C1 segment of cervical spinal cord (tissue), 14 donors: ENCODE measurements around the gene UNC79.

Source experiments
- DNase-seq, 14 donors: peaks; one replicate each; lab custom pipeline; 2025; lab: John Stamatoyannopoulos, UW

UNC79 gene

DNA sequence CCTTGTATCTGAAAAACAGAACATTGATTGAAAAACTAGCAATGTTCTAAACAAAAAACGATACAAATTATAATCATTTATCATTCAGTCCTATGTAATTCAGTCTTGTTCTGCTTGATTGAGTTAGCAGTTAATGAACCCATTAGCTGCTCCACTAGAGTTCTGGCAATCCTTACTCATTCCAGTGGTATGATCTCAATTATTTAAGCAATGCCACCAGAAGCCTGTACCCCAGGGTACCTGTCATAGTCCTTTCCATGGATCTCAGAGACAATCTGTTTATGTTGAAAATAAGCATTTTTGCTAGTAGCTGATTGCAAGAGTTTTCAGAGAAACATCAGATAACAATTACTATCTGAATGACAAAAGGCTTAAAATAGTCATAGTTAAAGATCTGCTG lies 115.9 kb downstream of the UNC79 start:
- no peak for DNase-seq

DNA sequence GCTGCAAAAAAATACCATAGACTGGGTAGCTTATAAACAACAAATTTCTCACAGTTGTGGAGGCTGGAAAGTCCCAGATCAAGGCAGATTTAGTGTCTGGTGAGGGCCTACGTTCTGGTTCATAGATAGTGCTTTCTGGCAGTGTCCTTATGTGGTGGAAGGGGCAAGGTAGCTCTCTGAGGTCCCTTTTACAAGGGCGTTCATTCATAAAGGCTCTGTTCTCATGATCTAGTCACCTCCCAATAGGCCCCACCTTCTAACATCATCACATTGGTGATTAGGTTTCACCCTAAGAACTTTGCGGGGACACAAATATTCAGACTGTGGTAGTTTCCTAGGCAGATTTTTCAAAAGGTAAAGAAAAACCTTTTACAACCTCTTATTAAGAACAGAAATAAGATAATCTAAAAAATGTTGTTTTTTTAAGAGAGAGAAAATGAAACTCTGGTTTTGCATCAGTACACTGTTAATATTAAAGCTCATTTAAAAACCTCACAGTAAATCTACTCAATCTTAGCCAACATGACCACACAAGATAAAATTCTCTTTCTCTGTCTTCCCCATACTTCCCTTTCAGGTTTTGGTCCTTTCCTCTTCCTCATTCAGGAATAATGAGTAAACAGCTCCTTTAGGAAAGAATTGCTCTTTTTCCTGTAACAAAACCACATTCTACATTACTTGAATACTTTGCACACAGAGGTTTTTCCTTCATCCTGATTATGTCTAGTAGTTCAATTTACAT lies 117.5 kb downstream of the UNC79 start:
- DNase-seq = no peak

DNA sequence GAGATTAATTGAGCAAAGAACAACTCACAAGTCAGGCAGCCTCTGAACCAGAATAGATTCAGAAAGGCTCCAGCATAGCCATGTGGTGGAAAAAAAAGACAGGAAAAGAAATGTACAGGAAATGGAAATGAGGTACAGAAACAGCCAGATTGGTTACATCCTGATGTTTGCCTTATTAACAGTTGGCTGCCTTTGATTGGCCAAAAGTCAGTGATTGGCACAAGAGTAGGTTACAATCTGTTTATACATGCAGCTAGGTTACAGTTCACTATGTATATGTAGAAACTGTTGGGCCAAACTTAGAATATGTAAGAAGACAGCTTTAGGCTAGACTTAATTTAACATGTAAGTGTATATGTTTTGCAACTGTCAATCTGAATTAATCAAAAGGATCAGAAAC lies 118.9 kb downstream of the UNC79 start:
- DNase-seq = no peak

DNA sequence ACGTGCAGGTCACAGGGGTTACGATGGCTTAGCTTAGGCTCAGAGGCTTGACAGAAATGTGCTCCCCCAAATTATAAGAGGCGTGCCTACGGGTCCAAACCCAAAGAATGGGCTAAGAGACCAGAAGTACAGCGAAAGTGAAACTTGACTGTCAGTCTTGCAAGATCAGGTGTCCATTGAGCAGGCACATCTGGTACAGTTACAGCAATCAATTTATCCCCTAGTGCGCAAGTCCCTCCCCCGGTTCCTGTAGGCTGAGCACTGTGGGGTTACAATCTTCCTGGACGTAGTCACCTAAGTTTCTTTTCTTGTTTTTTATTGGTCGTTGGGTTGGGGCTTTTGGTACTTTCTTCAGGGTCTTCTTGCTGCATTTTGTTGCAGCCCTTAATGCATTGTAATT lies 134.2 kb downstream of the UNC79 start:
- DNase-seq = no peak

DNA sequence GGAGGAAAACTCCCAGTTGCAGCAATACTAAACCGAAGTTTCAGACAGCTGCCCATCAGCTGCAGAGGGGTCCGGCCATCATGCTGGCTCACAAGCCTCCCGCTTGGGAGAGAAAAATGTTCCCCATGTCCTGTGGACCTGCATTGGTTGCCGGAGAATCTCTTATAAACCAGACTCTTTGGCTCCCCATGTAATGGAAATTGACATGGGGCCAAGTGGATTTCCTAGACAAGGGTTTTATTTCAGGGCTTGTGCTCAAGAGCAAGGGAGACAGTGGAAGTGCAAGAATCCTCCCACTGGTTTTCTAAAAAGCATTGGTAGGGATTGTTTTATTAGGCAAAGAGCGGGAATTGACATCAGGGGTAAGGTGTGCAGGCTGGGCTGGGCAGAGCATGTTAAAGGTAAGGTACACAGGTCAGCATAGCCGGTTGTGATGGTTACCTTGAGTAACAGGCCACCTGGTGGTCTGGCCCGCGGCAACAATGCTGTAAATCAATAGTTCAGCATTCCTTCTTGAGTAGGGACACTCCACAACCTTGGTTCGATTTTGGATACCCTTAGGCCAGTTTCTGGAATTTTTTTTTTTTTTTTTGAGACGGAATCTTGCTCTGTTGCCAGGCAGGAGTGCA lies 135.4 kb downstream of the UNC79 start:
- no peak for DNase-seq

DNA sequence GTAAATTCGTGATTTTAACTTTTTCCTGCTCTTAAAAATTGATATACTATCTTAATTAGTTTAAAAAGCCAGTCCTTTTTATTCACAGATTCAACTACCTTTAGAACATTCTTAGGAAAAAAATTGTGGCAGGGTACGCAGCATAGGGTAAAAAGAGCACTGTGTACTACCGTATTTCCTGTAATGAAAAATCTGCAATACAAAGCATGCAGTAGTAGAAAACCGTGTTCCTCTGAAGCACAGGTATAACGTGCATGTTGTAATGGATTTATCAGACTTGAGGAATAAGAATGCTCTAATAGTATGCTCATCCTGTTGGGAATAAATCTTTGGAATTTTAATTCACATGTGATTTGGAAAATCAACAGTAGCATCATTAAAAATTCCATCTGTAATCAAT lies 140.5 kb downstream of the UNC79 start:
- no peak for DNase-seq

DNA sequence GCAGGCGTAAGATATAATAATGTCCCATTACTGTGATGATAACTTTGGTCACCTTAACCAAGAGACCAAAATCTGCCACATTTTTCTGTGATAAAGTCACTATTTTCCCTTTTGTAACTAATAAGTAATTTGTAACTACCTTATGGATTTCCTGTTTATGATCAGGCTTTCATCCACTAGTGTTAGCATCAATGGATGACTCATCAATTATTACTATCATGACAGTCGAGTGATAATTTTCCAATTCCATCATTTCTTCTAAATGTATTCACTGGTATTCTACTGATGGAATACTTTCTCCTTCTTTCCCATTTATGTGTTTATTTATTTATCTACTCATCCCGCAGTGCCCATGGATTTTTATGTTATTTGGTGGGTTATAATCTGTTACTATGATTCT lies 148.4 kb downstream of the UNC79 start:
- no peak for DNase-seq

DNA sequence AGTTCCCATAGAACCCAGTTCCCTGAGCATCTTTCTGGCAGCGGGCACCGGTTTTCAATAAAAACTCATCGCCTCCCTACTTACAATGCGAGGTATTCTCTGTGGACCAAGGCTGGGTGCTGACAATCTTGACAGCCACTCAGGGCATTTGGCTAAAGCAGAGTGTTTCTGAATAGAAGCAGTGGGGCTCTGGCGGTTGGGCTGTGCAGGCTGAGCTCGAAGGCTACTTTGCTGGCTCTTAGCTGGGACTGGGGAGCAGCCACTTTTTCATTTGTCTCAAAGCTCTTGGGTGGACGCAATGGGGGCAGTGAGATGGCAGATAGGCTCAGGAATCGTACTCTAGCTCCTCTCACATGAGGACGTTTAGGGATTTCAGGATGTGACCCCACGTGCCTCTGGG lies 151.8 kb downstream of the UNC79 start:
- DNase-seq = no peak

DNA sequence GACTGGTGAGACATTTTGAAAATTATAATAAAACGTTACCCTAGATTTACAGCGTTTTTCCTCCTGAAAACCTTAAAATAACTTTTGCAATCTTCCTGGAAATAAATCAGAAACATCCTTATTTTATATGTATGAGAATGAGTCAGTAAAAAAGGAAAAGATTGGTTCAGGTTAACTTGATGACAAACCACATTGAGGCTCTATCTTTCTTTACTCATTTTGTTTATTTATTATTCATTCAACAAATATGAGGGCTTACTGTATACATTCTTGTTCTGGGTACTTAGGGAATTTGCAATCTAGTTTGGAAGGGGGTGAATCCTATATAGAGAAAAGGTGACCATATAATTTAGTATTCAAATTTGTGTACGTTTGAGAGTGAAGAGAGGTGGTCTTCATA lies 156.6 kb downstream of the UNC79 start:
- no peak for DNase-seq

DNA sequence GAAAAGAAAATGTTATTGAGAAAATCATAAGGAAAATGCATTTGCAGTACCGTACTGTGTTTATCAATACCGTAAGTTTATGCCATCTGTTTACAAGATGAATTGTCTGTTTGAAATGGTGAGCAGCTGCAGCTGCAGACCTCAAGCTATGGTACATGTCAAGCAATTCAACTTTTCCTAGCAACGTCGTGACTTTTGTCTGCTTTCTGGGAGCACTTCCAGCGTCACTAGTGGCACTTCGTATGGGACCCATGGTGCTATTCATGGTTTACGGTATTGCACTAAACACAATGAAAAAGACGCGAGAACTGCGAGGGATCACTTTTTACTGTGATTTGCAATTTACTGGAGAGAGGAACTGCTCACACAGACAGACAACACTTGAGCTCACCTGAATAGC lies 160.8 kb downstream of the UNC79 start:
- no peak for DNase-seq

DNA sequence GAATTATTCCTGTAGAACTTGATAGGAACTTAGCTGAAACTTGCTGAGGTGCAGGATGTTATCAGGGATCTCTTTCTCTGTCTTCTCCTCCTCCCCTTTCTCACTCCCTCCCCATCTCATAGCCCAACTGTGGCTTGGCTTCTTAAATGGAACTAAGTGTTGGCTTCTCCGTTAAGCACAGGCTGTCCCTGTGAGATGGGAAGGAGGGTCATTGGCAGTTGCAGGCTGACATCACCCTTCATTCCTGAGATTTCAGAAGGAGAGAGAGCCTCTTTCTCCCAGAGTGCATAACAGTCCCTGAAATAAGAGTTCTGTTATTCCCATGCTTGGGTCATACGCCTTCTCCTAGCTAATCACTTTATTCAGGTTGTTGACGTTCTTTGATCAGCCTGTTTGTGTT lies 162.0 kb downstream of the UNC79 start:
- no peak for DNase-seq

DNA sequence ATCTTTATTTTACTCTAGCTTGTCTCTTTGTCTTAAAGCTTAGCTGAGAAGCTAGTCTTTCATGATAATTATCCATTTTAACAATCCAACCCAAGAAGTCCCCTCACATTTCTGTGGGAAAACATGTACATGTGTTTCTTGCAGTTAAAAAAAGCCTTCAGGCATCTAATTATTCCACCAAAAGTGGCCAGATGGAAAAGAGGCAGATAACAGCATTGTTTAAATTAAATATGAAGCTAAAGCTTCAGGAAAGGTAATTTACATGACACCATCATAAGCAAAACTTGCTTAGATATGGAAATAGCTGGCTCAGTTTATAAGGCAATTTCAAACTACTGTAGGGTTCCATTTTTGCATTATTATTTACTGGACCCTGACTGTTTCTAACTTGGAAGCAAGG lies 175.4 kb downstream of the UNC79 start:
- DNase-seq = no peak

DNA sequence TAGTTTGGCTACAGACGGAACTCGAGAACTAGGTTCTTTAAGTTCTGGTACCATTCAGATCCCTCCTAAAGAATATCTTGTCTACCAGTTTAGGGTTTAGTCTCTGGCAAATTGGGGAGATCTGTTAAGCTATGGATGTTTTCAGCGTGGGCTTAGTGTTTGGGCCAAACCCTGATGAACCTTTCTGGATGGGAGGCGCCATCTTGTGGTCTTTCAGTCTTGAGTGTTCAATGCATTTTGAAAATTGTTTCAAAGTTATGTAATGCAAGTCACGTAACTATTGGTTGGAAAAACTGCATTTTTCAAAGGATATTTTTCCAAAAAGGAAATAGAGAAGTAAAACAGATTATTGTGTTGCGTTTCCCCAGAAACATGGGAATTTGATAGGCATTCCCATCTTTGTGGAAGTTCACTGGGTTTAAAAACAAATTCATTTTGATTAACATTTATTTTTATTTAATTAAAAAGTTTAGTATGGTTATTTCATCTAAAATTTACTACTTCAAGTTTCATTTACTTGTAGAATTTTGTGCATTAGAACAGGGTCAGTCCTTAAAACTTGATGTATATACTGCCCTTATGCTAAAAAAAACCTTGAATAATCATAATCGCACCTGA lies 188.5 kb downstream of the UNC79 start:
- peak in 2 of 14 donors; percentile 7 to 29 for DNase-seq

DNA sequence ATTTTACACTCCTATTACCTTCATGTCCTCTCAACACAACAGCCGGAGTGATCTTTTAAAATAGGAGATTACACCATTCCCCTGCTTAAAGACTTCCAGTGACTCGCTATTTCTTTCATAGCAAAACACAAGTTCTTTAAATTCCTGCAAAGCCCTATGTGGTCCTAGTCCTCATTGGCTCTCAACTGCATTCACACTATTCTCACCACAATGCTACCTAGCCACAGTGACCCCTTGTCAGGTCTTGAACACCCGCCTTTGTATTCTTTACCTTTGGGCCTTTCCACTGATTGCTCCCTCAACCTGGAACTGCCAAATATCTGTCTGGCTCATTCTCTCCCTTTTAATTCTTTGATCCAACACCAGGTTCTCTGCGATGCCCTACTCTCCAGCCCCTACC lies 197.3 kb downstream of the UNC79 start:
- no peak for DNase-seq

DNA sequence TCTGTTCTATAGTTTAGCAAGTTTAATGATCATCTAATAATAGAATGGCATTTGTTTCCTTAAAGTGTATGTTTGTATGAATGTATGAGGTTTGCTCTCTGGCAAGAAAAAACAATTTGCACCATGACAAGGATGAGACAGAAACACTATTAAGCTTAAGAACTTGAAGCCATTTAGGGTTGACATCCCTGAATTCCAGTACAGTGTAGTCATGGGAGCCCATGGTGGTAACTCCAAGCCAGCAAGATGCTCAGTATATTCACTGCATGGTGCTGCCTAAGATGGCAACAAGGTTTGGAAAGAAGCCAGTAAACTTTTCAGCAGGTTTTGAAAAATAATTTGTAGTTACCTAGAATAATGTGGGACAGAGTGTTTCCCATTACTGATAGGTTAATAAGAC lies 198.9 kb downstream of the UNC79 start:
- DNase-seq = no peak

DNA sequence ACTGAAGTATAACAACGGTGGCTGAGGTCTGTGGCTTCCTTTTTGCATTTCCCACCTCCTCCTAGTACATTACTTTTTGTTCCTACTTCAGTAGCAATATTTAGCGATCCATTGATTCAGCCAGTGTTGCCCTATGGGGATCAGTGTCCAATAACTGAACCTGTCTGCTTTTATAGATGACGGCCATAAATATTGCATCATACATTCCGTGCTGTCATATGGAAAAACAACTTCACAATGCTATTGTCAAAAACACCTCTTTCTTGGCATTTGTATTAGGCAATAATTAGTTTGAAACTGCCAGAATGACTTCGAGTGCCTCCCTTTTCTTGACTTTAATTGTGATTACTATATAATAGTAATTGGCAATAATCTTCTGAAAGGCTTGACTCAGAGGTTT lies 208.1 kb downstream of the UNC79 start:
- no peak for DNase-seq

DNA sequence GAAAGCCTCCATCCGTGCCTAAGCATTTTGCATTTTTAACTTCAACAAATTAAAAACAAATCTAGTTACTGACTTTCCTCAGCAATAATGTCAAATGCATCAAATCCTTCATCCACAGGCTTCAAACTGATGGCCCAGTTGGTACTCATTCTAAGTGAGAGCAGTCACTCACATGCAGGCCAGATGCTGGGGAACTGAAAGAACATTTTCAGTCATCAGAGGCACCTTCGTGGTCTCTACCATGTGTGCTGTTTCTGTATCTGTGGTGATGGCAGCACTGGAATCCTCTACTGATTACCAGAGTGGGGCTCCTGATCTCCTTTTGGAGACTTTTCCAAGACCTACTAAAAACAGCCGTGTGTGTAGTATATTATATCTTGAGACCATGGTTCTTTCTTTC lies 212.4 kb downstream of the UNC79 start:
- DNase-seq = no peak

DNA sequence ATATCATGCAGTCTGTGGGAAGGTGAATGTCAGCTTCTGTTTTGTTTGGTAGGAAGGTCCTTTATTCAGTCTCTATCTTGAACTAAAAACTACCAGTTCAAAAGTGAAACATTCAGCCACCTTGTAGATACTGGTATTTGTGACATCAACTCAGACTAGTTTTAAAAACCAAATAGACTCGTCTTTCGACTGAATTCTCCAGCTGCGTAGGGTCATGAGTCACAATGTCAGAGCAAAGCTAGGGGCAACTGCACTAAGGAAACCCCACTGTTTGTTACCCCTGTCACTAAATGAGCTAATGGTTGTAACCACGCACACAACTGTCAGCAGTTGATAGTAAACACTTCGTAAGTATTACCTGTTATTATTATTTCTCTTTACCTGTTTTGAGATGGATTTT lies 212.9 kb downstream of the UNC79 start:
- DNase-seq = no peak

DNA sequence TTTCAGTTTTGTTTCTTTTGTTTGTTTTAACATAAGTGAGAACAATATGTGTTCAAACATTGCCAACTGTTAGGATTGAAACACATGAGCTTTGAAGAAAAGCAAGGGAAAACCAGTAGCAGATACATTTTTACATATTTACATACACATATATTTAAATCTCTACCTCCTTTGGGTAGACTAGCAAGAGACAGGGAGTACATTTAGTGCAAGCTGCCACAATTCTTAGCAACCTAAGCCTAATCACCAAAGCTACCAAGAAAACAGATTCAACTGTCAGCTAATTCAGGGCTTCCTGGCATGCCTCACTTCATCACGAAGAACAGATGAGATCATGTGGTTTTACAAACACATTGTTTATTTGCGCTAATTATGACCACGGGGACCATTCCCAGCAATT lies 214.5 kb downstream of the UNC79 start:
- no peak for DNase-seq

DNA sequence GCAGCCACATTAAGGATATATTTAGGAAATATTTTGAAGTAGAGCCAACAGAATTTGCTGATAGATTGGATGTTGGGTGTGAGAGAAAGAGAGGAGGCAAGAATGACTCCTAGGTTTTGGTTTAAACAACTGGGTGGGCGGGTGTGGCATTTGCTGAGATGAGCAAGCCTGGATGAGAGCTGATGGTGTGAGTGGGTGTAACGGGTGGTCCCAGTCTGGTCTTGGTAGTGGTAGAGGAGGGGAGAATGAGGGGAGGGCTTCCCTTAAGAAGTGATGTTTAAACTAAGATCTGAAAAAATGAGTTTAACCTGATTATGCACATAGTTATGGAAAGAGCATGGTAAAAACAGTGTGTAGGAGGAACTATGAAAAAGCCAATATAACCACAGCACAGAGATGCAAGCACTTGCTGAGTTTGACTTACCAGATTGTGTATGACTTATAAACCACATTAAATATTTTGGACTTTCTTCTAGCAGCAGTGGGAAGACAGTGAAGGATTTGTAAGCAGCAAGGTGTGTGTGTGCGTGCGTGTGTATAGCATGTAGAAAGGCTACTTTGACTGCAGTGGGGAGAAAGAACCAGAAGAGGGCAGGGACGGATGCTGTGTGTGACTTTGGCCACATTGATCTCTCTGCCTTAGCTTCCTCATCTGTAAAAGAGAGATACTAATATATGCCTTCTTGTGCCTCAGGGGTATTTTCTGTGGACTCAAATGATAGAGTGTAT lies 217.9 kb downstream of the UNC79 start:
- peak in 1 of 14 donors; percentile 12 for DNase-seq

DNA sequence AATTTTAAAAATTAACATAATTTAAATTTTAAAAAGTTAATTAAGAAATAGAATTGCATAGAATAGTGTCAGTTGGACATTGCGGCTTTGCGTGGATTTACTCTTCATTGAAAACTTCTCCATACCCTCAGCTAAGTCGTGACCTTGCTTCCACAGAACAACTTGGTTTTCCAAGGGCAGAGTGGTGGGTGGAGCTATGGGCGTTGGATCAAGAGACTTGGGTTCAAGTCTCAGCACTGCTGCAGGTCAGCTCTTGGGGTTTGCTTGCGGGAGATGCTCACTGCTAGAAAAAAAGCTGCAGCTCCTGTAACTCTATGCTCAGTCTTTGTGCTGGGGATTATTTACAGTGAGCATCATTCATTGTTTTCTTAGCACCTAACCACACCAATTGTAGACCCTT lies 223.9 kb downstream of the UNC79 start:
- DNase-seq = no peak

DNA sequence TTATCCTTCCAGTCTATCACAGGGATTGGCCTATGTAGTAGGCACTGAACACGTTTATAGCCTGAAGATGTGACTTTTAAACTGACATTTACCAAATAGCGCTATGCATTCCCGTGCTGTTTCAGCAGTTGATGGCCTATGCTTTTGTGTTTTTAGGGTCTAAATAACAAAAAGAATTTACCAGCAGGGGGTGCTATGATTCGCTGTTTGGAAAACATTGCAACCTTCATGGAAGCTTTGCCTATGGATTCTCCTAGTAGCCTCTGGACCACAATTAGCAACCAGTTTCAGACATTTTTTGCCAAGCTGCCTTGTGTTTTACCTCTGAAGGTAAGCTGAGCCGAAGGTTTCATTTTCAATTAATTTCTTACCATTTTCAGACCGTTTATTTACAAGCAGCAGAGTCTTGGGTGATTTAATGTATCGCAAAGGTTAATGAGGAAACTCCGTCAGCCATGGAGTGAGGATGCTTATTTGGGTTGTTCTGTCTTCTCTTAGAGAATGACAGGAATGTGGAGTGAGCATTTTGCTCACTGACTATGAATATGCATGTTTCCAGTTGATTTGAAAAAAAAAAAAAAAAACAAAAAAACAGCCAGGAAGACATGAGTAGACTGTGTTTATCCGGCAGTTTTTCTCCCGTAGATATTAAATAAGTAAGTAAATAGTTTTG lies 224.5 kb downstream of the UNC79 start:
- DNase-seq = peak in 5 of 14 donors; percentile 2 to 65 (median 10)
